NCI-H2029 treated with DMSO at 0.1 percent for 48 hours (cell line): Measurements from ENCODE around the gene ILDR2.
"Not testable (repeated sequence)": the region's sequence is repeated elsewhere in the genome, so short reads cannot be mapped to it uniquely, and the experiment has no call there.

Experiments used
- DNase-seq: peaks from one replicate; lab custom pipeline; 2025; lab: John Stamatoyannopoulos, UW

Gene ILDR2

GRCh38 chr1:166884040-166884642 lies 91.2 kb downstream of the ILDR2 start:
- DNase-seq: peak; percentile 5

- DNase-seq: no peak
Observed at GRCh38 chr1:166882893-166883292, 92.4 kb downstream of the ILDR2 start.

- DNase-seq: not testable (repeated sequence)
Observed at GRCh38 chr1:166878173-166878917, 97.0 kb downstream of the ILDR2 start.

- DNase-seq: no peak
Observed at GRCh38 chr1:166876540-166876838, 98.9 kb downstream of the ILDR2 start.

- DNase-seq: peak; percentile 84
Observed at GRCh38 chr1:166875734-166876539, 99.4 kb downstream of the ILDR2 start, which contains the start of gene TADA1. Gene TADA1 (minus strand): TSS chr1:166876264. CDS start chr1:166876233, 31 bp downstream.

- no peak for DNase-seq
Observed at GRCh38 chr1:166875302-166875733, 100.0 kb downstream of the ILDR2 start.

GRCh38 chr1:166874464-166874863 lies 100.9 kb downstream of the ILDR2 start:
- DNase-seq: no peak

GRCh38 chr1:166870584-166870983 lies 104.8 kb downstream of the ILDR2 start:
- no peak for DNase-seq

GRCh38 chr1:166869318-166870099 lies 105.8 kb downstream of the ILDR2 start:
- no peak for DNase-seq

GRCh38 chr1:166868639-166869038 lies 106.7 kb downstream of the ILDR2 start:
- DNase-seq: no peak

- no peak for DNase-seq
Observed at GRCh38 chr1:166865926-166866325, 109.4 kb downstream of the ILDR2 start.

- DNase-seq: no peak
Observed at GRCh38 chr1:166859597-166859996, 115.7 kb downstream of the ILDR2 start.

- DNase-seq: no peak
Observed at GRCh38 chr1:166858726-166859419, 116.5 kb downstream of the ILDR2 start.
